UCSD-AML1 (cell line): ENCODE measurements around the gene CCDC157.
A peak's percentile ranks its signal among the peaks of the same experiment; 100 is the strongest.

ENCODE experiments used
- DNase-seq: peaks from one replicate; lab custom pipeline; 2025; ENCODE audit not compliant: unreplicated experiment; lab: John Stamatoyannopoulos, UW

CCDC157 gene

GRCh38 chr22:30356449-30357235, at the start of gene CCDC157, which contains the start of gene SF3A1:
CCDC157 (plus strand) TSS chr22:30357007; CDS start chr22:30366001, 8,994 bp downstream.
SF3A1 (minus strand) TSS chr22:30356894; CDS start chr22:30356792, 102 bp downstream.
- DNase-seq, result peak; percentile 92

GRCh38 chr22:30307041-30307574, 49.7 kb upstream of the CCDC157 start:
- DNase-seq, result no peak

- no peak for DNase-seq
These were observed 48.7 kb upstream of the CCDC157 start for GRCh38 chr22:30308093-30308492.

- DNase-seq, result no peak
These were observed 48.1 kb upstream of the CCDC157 start for GRCh38 chr22:30308518-30309230.

- DNase-seq, result no peak
These were observed 46.7 kb upstream of the CCDC157 start for GRCh38 chr22:30309951-30310741.

GRCh38 chr22:30310881-30311771, 45.7 kb upstream of the CCDC157 start:
- DNase-seq, result no peak

- no peak for DNase-seq
These were observed 44.8 kb upstream of the CCDC157 start for GRCh38 chr22:30312053-30312452.

GRCh38 chr22:30313527-30314363, 43.1 kb upstream of the CCDC157 start:
- DNase-seq, result no peak

GRCh38 chr22:30314915-30315314, 41.9 kb upstream of the CCDC157 start:
- DNase-seq, result peak; percentile 48

- DNase-seq, result no peak
These were observed 40.7 kb upstream of the CCDC157 start for GRCh38 chr22:30315962-30316576.

GRCh38 chr22:30317778-30318177, 39.0 kb upstream of the CCDC157 start:
- no peak for DNase-seq

GRCh38 chr22:30318799-30319419, 37.9 kb upstream of the CCDC157 start:
- DNase-seq, result no peak

- no peak for DNase-seq
These were observed 36.7 kb upstream of the CCDC157 start for GRCh38 chr22:30320021-30320556.

- DNase-seq, result no peak
These were observed 35.3 kb upstream of the CCDC157 start for GRCh38 chr22:30321461-30321860.

- DNase-seq, result no peak
These were observed 33.6 kb upstream of the CCDC157 start for GRCh38 chr22:30323246-30323645.

GRCh38 chr22:30324014-30324730, 32.6 kb upstream of the CCDC157 start:
- DNase-seq, result no peak

GRCh38 chr22:30325065-30325720, 31.6 kb upstream of the CCDC157 start:
- DNase-seq, result no peak
